HEK293 (cell line): Measurements from ENCODE around the gene TDP2.
A peak's percentile ranks its signal among the peaks of the same experiment; 100 is the strongest.

Experiments
- HOXD13 ChIP-seq: sonication (generic); formaldehyde crosslinking; IDR thresholded peaks from 2 replicates; pipeline ENCODE4 v1.8.0; 2022; ENCODE audit warnings: missing genetic modification reagents, borderline replicate concordance
- KLF16 ChIP-seq: fragments of 450-650 bp; formaldehyde crosslinking; IDR thresholded peaks from 2 replicates; pipeline ENCODE4 v1.5.1; 2017; ENCODE audit warnings: missing biosample characterization, missing genetic modification characterization
- KLF7 ChIP-seq: fragments of 450-650 bp; formaldehyde crosslinking; IDR thresholded peaks from 2 replicates; pipeline ENCODE4 v1.5.1; 2016; ENCODE audit warnings: missing biosample characterization, missing genetic modification characterization, borderline replicate concordance
- SCRT2 ChIP-seq: fragments of 450-650 bp; formaldehyde crosslinking; IDR thresholded peaks from 2 replicates; pipeline ENCODE4 v1.5.1; 2016; ENCODE audit warnings: missing biosample characterization, missing genetic modification characterization
- SP7 ChIP-seq: fragments of 450-650 bp; formaldehyde crosslinking; IDR thresholded peaks from 2 replicates; pipeline ENCODE4 v1.5.1; 2016; ENCODE audit warnings: missing biosample characterization, missing genetic modification characterization
- ZFP37 ChIP-seq: fragments of 450-650 bp; formaldehyde crosslinking; IDR thresholded peaks from 2 replicates; pipeline ENCODE4 v1.5.1; 2016; ENCODE audit warnings: missing biosample characterization, missing genetic modification characterization
- ZIC2 ChIP-seq: fragments of 450-650 bp; formaldehyde crosslinking; IDR thresholded peaks from 2 replicates; pipeline ENCODE4 v1.5.1; 2016; ENCODE audit warnings: missing biosample characterization, missing genetic modification characterization
- ZNF114 ChIP-seq: fragments of 450-650 bp; formaldehyde crosslinking; IDR thresholded peaks from 2 replicates; pipeline ENCODE4 v1.5.0; 2017; ENCODE audit warnings: missing biosample characterization, missing genetic modification characterization
- ZNF121 ChIP-seq: fragments of 450-650 bp; formaldehyde crosslinking; IDR thresholded peaks from 2 replicates; pipeline ENCODE4 v1.5.1; 2016; ENCODE audit warnings: missing biosample characterization, missing genetic modification characterization
- ZNF138 ChIP-seq: fragments of 450-650 bp; formaldehyde crosslinking; IDR thresholded peaks from 2 replicates; pipeline ENCODE4 v1.5.1; 2016; ENCODE audit warnings: missing biosample characterization, missing genetic modification characterization, borderline replicate concordance
- ZNF16 ChIP-seq: fragments of 450-650 bp; formaldehyde crosslinking; IDR thresholded peaks from 2 replicates; pipeline ENCODE4 v1.5.1; 2016; ENCODE audit warnings: low read depth, missing biosample characterization, missing genetic modification characterization
- ZNF169 ChIP-seq: fragments of 450-650 bp; formaldehyde crosslinking; IDR thresholded peaks from 2 replicates; pipeline ENCODE4 v1.5.1; 2016; ENCODE audit warnings: missing biosample characterization, missing genetic modification characterization
- ZNF175 ChIP-seq: fragments of 450-650 bp; formaldehyde crosslinking; IDR thresholded peaks from 2 replicates; pipeline ENCODE4 v1.5.1; 2016; ENCODE audit warnings: missing biosample characterization, missing genetic modification characterization
- ZNF202 ChIP-seq: fragments of 450-650 bp; formaldehyde crosslinking; IDR thresholded peaks from 2 replicates; pipeline ENCODE4 v1.5.1; 2016; ENCODE audit warnings: missing biosample characterization, missing genetic modification characterization, borderline replicate concordance
- ZNF292 ChIP-seq: fragments of 450-650 bp; formaldehyde crosslinking; IDR thresholded peaks from 2 replicates; pipeline ENCODE4 v1.5.1; 2016; ENCODE audit warnings: low read depth, missing biosample characterization, missing genetic modification characterization, borderline replicate concordance
- ZNF426 ChIP-seq: fragments of 450-650 bp; formaldehyde crosslinking; IDR thresholded peaks from 2 replicates; pipeline ENCODE4 v1.5.1; 2017; ENCODE audit warnings: missing biosample characterization, missing genetic modification characterization, mild to moderate bottlenecking, inconsistent platforms, moderate library complexity
- ZNF473 ChIP-seq: fragments of 450-650 bp; formaldehyde crosslinking; IDR thresholded peaks from 2 replicates; pipeline ENCODE4 v1.5.1; 2017; ENCODE audit warnings: missing biosample characterization, missing genetic modification characterization
- ZNF549 ChIP-seq: fragments of 450-650 bp; IDR thresholded peaks from 2 replicates; pipeline ENCODE4 v1.5.1; 2018; ENCODE audit warnings: missing biosample characterization, missing genetic modification characterization, mild to moderate bottlenecking, inconsistent platforms, moderate library complexity
- ZNF571 ChIP-seq: fragments of 450-650 bp; formaldehyde crosslinking; IDR thresholded peaks from 2 replicates; pipeline ENCODE4 v1.5.0; 2017; ENCODE audit warnings: missing biosample characterization, missing genetic modification characterization
- ZNF701 ChIP-seq: fragments of 450-650 bp; formaldehyde crosslinking; IDR thresholded peaks from 2 replicates; pipeline ENCODE4 v1.5.1; 2016; ENCODE audit warnings: missing biosample characterization, missing genetic modification characterization
- TF ChIP-seq, protein P1 (sequence below): fragments of 450-650 bp; formaldehyde crosslinking; IDR thresholded peaks from 2 replicates; pipeline ENCODE4 v1.5.1; 2016; ENCODE audit warnings: missing biosample characterization, missing genetic modification characterization, borderline replicate concordance
- TF ChIP-seq, protein P2 (sequence below): fragments of 450-650 bp; formaldehyde crosslinking; IDR thresholded peaks from 2 replicates; pipeline ENCODE4 v1.5.1; 2016; ENCODE audit warnings: missing biosample characterization, missing genetic modification characterization
- TF ChIP-seq, protein P3 (sequence below): fragments of 450-650 bp; formaldehyde crosslinking; IDR thresholded peaks from 2 replicates; pipeline ENCODE4 v1.5.1; 2016; ENCODE audit warnings: missing biosample characterization, missing genetic modification characterization
- TF ChIP-seq, protein P4 (sequence below): fragments of 450-650 bp; formaldehyde crosslinking; IDR thresholded peaks from 2 replicates; pipeline ENCODE4 v1.5.1; 2016; ENCODE audit warnings: missing biosample characterization, missing genetic modification characterization
- TF ChIP-seq, protein P5 (sequence below): fragments of 450-650 bp; formaldehyde crosslinking; conservative IDR thresholded peaks from 2 replicates; pipeline ENCODE4 v1.5.1; 2016; ENCODE audit warnings: low read depth, missing biosample characterization, missing genetic modification characterization

Gene TDP2

DNA sequence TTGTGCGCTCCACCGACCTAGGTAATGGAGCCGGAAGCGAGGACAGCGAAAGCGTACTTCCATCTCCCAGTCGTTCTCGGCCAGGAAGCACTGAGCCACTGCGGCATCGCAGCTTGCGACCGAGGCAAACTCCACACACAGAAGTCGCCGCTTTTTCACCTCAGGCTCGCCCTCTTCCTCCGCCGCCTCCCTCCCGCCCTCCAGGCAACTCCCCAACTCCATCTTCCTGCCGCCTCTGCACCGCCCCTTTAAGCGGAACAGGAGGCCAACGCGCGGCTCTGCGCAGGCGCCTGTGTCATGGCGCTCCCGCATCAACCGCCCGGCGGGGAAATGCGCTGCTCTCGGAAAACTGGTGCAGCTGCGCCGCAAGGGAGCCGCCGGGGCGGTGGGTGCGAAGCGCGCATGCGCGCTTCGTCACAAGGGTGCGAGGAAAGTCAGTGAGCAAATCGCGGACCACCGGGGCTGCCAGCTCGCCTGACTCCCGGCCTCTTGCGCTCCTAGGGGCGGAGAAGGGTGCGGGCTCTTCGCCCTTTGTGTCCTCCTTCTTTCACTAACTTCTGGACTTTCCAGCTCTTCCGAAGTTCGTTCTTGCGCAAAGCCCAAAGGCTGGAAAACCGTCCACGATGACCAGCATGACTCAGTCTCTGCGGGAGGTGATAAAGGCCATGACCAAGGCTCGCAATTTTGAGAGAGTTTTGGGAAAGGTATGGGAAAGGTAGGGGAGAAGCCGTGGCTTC is at the start of gene TDP2, which contains the start of gene ACOT13 (continued):
- TF ChIP-seq, protein P1, sequence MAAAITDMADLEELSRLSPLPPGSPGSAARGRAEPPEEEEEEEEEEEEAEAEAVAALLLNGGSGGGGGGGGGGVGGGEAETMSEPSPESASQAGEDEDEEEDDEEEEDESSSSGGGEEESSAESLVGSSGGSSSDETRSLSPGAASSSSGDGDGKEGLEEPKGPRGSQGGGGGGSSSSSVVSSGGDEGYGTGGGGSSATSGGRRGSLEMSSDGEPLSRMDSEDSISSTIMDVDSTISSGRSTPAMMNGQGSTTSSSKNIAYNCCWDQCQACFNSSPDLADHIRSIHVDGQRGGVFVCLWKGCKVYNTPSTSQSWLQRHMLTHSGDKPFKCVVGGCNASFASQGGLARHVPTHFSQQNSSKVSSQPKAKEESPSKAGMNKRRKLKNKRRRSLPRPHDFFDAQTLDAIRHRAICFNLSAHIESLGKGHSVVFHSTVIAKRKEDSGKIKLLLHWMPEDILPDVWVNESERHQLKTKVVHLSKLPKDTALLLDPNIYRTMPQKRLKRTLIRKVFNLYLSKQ (tag by site-specific recombination): no peak
- TF ChIP-seq, protein P2, sequence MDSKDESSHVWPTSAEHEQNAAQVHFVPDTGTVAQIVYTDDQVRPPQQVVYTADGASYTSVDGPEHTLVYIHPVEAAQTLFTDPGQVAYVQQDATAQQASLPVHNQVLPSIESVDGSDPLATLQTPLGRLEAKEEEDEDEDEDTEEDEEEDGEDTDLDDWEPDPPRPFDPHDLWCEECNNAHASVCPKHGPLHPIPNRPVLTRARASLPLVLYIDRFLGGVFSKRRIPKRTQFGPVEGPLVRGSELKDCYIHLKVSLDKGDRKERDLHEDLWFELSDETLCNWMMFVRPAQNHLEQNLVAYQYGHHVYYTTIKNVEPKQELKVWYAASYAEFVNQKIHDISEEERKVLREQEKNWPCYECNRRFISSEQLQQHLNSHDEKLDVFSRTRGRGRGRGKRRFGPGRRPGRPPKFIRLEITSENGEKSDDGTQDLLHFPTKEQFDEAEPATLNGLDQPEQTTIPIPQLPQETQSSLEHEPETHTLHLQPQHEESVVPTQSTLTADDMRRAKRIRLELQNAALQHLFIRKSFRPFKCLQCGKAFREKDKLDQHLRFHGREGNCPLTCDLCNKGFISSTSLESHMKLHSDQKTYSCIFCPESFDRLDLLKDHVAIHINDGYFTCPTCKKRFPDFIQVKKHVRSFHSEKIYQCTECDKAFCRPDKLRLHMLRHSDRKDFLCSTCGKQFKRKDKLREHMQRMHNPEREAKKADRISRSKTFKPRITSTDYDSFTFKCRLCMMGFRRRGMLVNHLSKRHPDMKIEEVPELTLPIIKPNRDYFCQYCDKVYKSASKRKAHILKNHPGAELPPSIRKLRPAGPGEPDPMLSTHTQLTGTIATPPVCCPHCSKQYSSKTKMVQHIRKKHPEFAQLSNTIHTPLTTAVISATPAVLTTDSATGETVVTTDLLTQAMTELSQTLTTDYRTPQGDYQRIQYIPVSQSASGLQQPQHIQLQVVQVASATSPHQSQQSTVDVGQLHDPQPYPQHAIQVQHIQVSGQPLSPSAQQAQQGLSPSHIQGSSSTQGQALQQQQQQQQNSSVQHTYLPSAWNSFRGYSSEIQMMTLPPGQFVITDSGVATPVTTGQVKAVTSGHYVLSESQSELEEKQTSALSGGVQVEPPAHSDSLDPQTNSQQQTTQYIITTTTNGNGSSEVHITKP (tag by site-specific recombination): no peak
- TF ChIP-seq ZNF114 (no peak), SP7 (peak; percentile 80), ZNF202 (tag by site-specific recombination) (no peak), ZNF549 (tag by site-specific recombination) (no peak), ZNF571 (no peak), ZNF175 (tag by site-specific recombination) (no peak), ZIC2 (tag by site-specific recombination) (peak; percentile 8; the same call in 1 of the 2 replicates), ZNF292 (no peak), SCRT2 (no peak), ZNF426 (no peak), ZNF138 (no peak), ZFP37 (tag by site-specific recombination) (peak; percentile 57; the same call in 1 of the 2 replicates), HOXD13 (CRISPR knock-in tag) (no peak), ZNF701 (tag by site-specific recombination) (no peak), KLF16 (tag by site-specific recombination) (no peak; the same call in 1 of the 2 replicates), ZNF121 (no peak), ZNF16 (no peak), ZNF169 (tag by site-specific recombination) (no peak), KLF7 (peak; percentile 86; the same call in 1 of the 2 replicates), ZNF473 (tag by site-specific recombination) (no peak)
- TF ChIP-seq, protein P3, sequence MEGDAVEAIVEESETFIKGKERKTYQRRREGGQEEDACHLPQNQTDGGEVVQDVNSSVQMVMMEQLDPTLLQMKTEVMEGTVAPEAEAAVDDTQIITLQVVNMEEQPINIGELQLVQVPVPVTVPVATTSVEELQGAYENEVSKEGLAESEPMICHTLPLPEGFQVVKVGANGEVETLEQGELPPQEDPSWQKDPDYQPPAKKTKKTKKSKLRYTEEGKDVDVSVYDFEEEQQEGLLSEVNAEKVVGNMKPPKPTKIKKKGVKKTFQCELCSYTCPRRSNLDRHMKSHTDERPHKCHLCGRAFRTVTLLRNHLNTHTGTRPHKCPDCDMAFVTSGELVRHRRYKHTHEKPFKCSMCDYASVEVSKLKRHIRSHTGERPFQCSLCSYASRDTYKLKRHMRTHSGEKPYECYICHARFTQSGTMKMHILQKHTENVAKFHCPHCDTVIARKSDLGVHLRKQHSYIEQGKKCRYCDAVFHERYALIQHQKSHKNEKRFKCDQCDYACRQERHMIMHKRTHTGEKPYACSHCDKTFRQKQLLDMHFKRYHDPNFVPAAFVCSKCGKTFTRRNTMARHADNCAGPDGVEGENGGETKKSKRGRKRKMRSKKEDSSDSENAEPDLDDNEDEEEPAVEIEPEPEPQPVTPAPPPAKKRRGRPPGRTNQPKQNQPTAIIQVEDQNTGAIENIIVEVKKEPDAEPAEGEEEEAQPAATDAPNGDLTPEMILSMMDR (tag by site-specific recombination): peak; percentile 69
- TF ChIP-seq, protein P4, sequence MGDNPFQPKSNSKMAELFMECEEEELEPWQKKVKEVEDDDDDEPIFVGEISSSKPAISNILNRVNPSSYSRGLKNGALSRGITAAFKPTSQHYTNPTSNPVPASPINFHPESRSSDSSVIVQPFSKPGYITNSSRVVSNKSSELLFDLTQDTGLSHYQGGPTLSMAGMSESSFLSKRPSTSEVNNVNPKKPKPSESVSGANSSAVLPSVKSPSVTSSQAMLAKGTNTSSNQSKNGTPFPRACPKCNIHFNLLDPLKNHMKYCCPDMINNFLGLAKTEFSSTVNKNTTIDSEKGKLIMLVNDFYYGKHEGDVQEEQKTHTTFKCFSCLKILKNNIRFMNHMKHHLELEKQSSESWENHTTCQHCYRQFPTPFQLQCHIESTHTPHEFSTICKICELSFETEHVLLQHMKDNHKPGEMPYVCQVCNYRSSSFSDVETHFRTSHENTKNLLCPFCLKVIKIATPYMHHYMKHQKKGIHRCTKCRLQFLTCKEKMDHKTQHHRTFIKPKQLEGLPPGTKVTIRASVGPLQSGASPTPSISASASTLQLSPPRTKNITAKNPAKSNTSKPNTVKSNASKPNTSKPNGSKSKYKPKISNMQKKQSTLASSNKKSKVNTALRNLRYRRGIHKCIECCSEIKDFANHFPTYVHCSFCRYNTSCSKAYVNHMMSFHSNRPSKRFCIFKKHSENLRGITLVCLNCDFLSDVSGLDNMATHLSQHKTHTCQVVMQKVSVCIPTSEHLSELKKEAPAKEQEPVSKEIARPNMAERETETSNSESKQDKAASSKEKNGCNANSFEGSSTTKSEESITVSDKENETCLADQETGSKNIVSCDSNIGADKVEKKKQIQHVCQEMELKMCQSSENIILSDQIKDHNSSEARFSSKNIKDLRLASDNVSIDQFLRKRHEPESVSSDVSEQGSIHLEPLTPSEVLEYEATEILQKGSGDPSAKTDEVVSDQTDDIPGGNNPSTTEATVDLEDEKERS (tag by site-specific recombination): no peak
- TF ChIP-seq, protein P5, sequence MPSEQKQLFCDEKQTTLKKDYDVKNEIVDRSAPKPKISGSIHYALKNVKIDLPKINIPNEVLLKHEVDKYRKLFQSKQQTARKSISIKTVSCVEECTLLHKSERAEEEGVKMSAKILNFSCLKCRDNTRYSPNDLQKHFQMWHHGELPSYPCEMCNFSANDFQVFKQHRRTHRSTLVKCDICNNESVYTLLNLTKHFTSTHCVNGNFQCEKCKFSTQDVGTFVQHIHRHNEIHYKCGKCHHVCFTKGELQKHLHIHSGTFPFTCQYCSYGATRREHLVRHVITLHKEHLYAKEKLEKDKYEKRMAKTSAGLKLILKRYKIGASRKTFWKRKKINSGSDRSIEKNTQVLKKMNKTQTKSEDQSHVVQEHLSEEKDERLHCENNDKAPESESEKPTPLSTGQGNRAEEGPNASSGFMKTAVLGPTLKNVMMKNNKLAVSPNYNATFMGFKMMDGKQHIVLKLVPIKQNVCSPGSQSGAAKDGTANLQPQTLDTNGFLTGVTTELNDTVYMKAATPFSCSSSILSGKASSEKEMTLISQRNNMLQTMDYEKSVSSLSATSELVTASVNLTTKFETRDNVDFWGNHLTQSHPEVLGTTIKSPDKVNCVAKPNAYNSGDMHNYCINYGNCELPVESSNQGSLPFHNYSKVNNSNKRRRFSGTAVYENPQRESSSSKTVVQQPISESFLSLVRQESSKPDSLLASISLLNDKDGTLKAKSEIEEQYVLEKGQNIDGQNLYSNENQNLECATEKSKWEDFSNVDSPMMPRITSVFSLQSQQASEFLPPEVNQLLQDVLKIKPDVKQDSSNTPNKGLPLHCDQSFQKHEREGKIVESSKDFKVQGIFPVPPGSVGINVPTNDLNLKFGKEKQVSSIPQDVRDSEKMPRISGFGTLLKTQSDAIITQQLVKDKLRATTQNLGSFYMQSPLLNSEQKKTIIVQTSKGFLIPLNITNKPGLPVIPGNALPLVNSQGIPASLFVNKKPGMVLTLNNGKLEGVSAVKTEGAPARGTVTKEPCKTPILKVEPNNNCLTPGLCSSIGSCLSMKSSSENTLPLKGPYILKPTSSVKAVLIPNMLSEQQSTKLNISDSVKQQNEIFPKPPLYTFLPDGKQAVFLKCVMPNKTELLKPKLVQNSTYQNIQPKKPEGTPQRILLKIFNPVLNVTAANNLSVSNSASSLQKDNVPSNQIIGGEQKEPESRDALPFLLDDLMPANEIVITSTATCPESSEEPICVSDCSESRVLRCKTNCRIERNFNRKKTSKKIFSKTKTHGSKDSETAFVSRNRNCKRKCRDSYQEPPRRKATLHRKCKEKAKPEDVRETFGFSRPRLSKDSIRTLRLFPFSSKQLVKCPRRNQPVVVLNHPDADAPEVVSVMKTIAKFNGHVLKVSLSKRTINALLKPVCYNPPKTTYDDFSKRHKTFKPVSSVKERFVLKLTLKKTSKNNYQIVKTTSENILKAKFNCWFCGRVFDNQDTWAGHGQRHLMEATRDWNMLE (tag by site-specific recombination): peak; percentile 63; the same call in 1 of the 2 replicates
